ENCODE data around the gene ABHD2. TPM values are rescaled to one million over a fixed set of nuclear protein-coding genes. Genes with fewer than 3 reads are reported as not detected.

The ABHD2 gene
- total RNA-seq, 1 donor = 115 TPM

GRCh38 chr15:89129123-89129815, 41.0 kb downstream of the ABHD2 start:
- no peak overlapping the region for H2AFZ ChIP-seq (ENCODE audit: low read length)
- no peak overlapping the region for H3K4me2 ChIP-seq (ENCODE audit: insufficient read depth, low read length)
- TF ChIP-seq CTCF (IDR thresholded peaks at IDR 0.05; ENCODE audit: extremely low read depth, low read depth, low read length) = peak; percentile 82
- no peaks in the 10 kb centered on the region for H3K27me3 ChIP-seq (ENCODE audit: insufficient read depth, low read length)
- no peak for DNase-seq (ENCODE audit: insufficient read length, low spot score, missing footprints)
- peak overlapping the region; percentile 8 for H3K27ac ChIP-seq (ENCODE audit: low read depth, low read length)
- H3K79me2 ChIP-seq (ENCODE audit: insufficient read depth, low read length) = peaks cover 38% of the 10 kb centered on the region
- H3K4me3 ChIP-seq (ENCODE audit: insufficient read depth, low read length) = no peak overlapping the region
- H4K20me1 ChIP-seq (ENCODE audit: insufficient read depth, low read length) = no peaks in the 10 kb centered on the region
- H3K9me3 ChIP-seq (ENCODE audit: low read depth, low read length) = no peaks in the 10 kb centered on the region
- H3K36me3 ChIP-seq (ENCODE audit: insufficient read depth, low read length) = peaks cover 36% of the 10 kb centered on the region
- peaks cover 10% of the 10 kb centered on the region for H3K4me1 ChIP-seq (ENCODE audit: insufficient read depth, low read length)

- Histone ChIP-seq H4K20me1 (ENCODE audit: insufficient read depth, low read length) (no peaks in the 10 kb centered on the region), H3K4me3 (ENCODE audit: insufficient read depth, low read length) (no peak overlapping the region), H3K79me2 (ENCODE audit: insufficient read depth, low read length) (peaks cover 36% of the 10 kb centered on the region), H3K4me1 (ENCODE audit: insufficient read depth, low read length) (peaks cover 10% of the 10 kb centered on the region), H3K4me2 (ENCODE audit: insufficient read depth, low read length) (no peak overlapping the region), H2AFZ (ENCODE audit: low read length) (no peak overlapping the region), H3K9me3 (ENCODE audit: low read depth, low read length) (no peaks in the 10 kb centered on the region), H3K27me3 (ENCODE audit: insufficient read depth, low read length) (no peaks in the 10 kb centered on the region), H3K27ac (ENCODE audit: low read depth, low read length) (no peak overlapping the region), H3K36me3 (ENCODE audit: insufficient read depth, low read length) (peaks cover 38% of the 10 kb centered on the region)
- no peak for TF ChIP-seq CTCF (IDR thresholded peaks at IDR 0.05; ENCODE audit: extremely low read depth, low read depth, low read length)
- DNase-seq (ENCODE audit: insufficient read length, low spot score, missing footprints) = no peak
Measured at GRCh38 chr15:89129816-89130134, 41.5 kb downstream of the ABHD2 start.

GRCh38 chr15:89130201-89130600, 41.9 kb downstream of the ABHD2 start:
- Histone ChIP-seq H3K27ac (ENCODE audit: low read depth, low read length) (no peak overlapping the region), H3K4me2 (ENCODE audit: insufficient read depth, low read length) (no peak overlapping the region), H3K79me2 (ENCODE audit: insufficient read depth, low read length) (peaks cover 36% of the 10 kb centered on the region), H3K9me3 (ENCODE audit: low read depth, low read length) (no peaks in the 10 kb centered on the region), H3K36me3 (ENCODE audit: insufficient read depth, low read length) (peaks cover 38% of the 10 kb centered on the region), H3K27me3 (ENCODE audit: insufficient read depth, low read length) (no peaks in the 10 kb centered on the region), H3K4me1 (ENCODE audit: insufficient read depth, low read length) (peaks cover 10% of the 10 kb centered on the region), H4K20me1 (ENCODE audit: insufficient read depth, low read length) (no peaks in the 10 kb centered on the region), H3K4me3 (ENCODE audit: insufficient read depth, low read length) (no peak overlapping the region), H2AFZ (ENCODE audit: low read length) (no peak overlapping the region)
- no peak for TF ChIP-seq CTCF (IDR thresholded peaks at IDR 0.05; ENCODE audit: extremely low read depth, low read depth, low read length)
- DNase-seq (ENCODE audit: insufficient read length, low spot score, missing footprints) = no peak

- peaks cover 31% of the 10 kb centered on the region for H3K36me3 ChIP-seq (ENCODE audit: insufficient read depth, low read length)
- H2AFZ ChIP-seq (ENCODE audit: low read length) = no peak overlapping the region
- no peaks in the 10 kb centered on the region for H3K9me3 ChIP-seq (ENCODE audit: low read depth, low read length)
- DNase-seq (ENCODE audit: insufficient read length, low spot score, missing footprints) = no peak
- H3K4me3 ChIP-seq (ENCODE audit: insufficient read depth, low read length) = no peak overlapping the region
- H4K20me1 ChIP-seq (ENCODE audit: insufficient read depth, low read length) = no peaks in the 10 kb centered on the region
- no peak for TF ChIP-seq CTCF (IDR thresholded peaks at IDR 0.05; ENCODE audit: extremely low read depth, low read depth, low read length)
- peaks cover 37% of the 10 kb centered on the region for H3K79me2 ChIP-seq (ENCODE audit: insufficient read depth, low read length)
- no peak overlapping the region for H3K27ac ChIP-seq (ENCODE audit: low read depth, low read length)
- H3K4me2 ChIP-seq (ENCODE audit: insufficient read depth, low read length) = no peak overlapping the region
- H3K4me1 ChIP-seq (ENCODE audit: insufficient read depth, low read length) = peaks cover 5% of the 10 kb centered on the region
- H3K27me3 ChIP-seq (ENCODE audit: insufficient read depth, low read length) = no peaks in the 10 kb centered on the region
Measured at GRCh38 chr15:89131731-89132130, 43.5 kb downstream of the ABHD2 start.
